ENCODE measurements around the gene RCN1.

DNA sequence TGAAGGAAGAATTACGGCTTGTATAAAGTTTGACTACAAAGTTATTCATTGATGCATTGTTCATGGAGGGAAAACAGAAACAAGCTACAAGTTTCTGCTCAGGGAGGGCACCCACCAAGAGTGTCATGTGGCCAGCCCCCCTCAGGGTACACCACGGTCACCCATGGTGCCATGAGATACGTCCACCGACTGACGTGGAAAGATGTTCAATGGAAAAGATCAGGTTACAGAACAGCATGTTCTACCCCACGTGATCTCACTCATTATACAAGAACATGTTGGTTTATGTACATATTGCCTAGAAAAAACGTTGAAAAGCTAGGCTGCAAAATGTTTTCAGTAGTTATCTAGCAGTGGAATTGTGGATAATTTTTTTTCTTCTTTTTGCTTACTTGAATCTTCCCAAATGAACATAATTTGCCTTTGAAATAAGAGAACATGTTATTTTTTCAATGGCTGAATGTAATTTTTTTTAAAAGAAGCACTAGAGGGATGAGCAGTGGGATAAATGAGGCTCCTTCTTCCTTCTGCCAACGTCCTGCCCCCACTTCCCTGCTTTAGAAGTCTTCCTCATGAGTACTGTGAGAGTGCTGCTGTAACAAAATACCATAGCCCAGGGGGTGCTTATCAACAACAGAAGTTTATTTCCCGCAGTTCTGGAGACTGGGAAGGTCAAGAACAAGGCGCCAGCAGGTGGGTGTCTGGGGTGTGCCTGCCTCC lies 22.5 kb downstream of the RCN1 start:
- TF ChIP-seq POLR2A (IDR thresholded peaks at IDR 0.05; ENCODE audit: low read length) (no peak), MAZ (IDR thresholded peaks at IDR 0.05; ENCODE audit: borderline replicate concordance, low read depth, low read length) (no peak), EP300 (IDR thresholded peaks at IDR 0.05) (no peak)
- TF ChIP-seq, protein P1, sequence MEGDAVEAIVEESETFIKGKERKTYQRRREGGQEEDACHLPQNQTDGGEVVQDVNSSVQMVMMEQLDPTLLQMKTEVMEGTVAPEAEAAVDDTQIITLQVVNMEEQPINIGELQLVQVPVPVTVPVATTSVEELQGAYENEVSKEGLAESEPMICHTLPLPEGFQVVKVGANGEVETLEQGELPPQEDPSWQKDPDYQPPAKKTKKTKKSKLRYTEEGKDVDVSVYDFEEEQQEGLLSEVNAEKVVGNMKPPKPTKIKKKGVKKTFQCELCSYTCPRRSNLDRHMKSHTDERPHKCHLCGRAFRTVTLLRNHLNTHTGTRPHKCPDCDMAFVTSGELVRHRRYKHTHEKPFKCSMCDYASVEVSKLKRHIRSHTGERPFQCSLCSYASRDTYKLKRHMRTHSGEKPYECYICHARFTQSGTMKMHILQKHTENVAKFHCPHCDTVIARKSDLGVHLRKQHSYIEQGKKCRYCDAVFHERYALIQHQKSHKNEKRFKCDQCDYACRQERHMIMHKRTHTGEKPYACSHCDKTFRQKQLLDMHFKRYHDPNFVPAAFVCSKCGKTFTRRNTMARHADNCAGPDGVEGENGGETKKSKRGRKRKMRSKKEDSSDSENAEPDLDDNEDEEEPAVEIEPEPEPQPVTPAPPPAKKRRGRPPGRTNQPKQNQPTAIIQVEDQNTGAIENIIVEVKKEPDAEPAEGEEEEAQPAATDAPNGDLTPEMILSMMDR (IDR thresholded peaks at IDR 0.05): no peak
- TF ChIP-seq, protein P2, sequence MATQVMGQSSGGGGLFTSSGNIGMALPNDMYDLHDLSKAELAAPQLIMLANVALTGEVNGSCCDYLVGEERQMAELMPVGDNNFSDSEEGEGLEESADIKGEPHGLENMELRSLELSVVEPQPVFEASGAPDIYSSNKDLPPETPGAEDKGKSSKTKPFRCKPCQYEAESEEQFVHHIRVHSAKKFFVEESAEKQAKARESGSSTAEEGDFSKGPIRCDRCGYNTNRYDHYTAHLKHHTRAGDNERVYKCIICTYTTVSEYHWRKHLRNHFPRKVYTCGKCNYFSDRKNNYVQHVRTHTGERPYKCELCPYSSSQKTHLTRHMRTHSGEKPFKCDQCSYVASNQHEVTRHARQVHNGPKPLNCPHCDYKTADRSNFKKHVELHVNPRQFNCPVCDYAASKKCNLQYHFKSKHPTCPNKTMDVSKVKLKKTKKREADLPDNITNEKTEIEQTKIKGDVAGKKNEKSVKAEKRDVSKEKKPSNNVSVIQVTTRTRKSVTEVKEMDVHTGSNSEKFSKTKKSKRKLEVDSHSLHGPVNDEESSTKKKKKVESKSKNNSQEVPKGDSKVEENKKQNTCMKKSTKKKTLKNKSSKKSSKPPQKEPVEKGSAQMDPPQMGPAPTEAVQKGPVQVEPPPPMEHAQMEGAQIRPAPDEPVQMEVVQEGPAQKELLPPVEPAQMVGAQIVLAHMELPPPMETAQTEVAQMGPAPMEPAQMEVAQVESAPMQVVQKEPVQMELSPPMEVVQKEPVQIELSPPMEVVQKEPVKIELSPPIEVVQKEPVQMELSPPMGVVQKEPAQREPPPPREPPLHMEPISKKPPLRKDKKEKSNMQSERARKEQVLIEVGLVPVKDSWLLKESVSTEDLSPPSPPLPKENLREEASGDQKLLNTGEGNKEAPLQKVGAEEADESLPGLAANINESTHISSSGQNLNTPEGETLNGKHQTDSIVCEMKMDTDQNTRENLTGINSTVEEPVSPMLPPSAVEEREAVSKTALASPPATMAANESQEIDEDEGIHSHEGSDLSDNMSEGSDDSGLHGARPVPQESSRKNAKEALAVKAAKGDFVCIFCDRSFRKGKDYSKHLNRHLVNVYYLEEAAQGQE (IDR thresholded peaks at IDR 0.05): no peak

All from A549 (cell line).